ENCODE measurements around the gene PAFAH1B2.

DNA sequence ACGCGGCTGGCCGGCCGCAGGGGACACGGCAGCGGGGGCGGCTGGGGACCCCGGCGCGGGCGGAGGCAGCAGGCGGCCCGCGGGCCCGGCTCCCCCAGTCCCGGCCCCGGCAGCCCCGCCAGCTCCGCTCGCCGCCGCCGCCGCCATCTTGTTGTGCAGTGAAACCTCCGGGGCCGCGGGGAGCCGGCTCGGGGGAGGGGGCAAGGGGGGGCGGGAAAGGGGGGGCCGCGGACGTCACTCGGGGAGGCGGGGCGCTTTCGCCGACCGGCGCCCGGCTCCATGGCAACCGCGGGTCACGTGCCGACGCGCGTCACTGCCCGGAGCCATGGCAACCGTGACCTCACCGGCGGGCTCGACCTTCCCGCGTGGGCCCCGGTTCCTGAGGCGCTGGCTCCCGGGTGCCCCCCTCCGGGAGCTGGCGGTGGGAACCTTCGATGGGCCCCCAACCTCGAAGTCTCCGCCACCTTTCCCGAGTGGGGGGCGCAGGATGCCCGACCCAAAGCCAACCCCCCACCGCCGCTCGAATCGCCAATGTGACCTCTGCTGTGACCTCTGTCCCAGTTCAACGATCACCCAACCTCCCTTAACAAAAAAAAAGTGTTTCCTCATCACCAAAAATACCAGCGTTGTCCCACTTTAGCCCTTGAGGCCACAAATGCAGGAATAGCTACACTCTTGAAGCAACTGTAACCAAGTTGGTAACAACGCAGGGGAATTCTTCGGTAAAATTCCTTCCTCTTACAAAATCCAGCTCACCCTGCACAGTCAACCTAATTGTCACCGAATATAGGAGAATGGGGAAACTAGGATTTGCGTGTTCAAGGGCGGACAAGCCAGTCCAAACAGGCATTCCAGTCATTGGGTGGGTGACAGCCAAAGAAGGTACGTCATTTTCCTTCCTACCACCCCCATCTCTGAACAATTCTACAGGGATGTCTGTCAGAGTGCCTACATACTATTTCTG is 45.5 kb upstream of the PAFAH1B2 start, which contains the start of gene SIK3:
- TF ChIP-seq EZH2phosphoT487 (conservative IDR thresholded peaks at IDR 0.05; ENCODE audit: low read length): no peak
- TF ChIP-seq, protein P1, sequence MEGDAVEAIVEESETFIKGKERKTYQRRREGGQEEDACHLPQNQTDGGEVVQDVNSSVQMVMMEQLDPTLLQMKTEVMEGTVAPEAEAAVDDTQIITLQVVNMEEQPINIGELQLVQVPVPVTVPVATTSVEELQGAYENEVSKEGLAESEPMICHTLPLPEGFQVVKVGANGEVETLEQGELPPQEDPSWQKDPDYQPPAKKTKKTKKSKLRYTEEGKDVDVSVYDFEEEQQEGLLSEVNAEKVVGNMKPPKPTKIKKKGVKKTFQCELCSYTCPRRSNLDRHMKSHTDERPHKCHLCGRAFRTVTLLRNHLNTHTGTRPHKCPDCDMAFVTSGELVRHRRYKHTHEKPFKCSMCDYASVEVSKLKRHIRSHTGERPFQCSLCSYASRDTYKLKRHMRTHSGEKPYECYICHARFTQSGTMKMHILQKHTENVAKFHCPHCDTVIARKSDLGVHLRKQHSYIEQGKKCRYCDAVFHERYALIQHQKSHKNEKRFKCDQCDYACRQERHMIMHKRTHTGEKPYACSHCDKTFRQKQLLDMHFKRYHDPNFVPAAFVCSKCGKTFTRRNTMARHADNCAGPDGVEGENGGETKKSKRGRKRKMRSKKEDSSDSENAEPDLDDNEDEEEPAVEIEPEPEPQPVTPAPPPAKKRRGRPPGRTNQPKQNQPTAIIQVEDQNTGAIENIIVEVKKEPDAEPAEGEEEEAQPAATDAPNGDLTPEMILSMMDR (IDR thresholded peaks at IDR 0.05; ENCODE audit: insufficient read depth, low read length, poor library complexity, severe bottlenecking): no peak

Measured in SU-DHL-6 (cell line).